Hepatocyte (in vitro differentiated cells): ENCODE measurements around the gene ING4. TPM values are rescaled to one million over a fixed set of nuclear protein-coding genes. Genes with fewer than 3 reads are reported as not detected.

Experiments used
- DNase-seq: peaks from one replicate; pipeline ENCODE4 v3.0.0-alpha.2; 2016; ENCODE audit warnings: low spot score
- H2AFZ ChIP-seq: fragments of 200-600 bp; sonication (generic); 2 replicates; pipeline ENCODE4 v1.6.0; 2016; ENCODE audit warnings: antibody characterized with exemption, mild to moderate bottlenecking
- H3K27ac ChIP-seq: fragments of 200-600 bp; sonication (generic); 2 replicates; pipeline ENCODE4 v1.5.1; 2016; ENCODE audit warnings: mild to moderate bottlenecking
- H3K27me3 ChIP-seq: fragments of 200-600 bp; sonication (generic); 2 replicates; pipeline ENCODE4 v1.6.1; 2016
- H3K36me3 ChIP-seq: fragments of 200-600 bp; sonication (generic); replicated peaks from 2 replicates; pipeline ENCODE4 v1.5.1; 2016; ENCODE audit warnings: low read depth; ENCODE audit not compliant: insufficient read depth
- H3K4me1 ChIP-seq: fragments of 200-600 bp; sonication (generic); 2 replicates; pipeline ENCODE4 v1.5.1; 2016; ENCODE audit warnings: mild to moderate bottlenecking, moderate library complexity; ENCODE audit not compliant: insufficient read depth
- H3K4me2 ChIP-seq: fragments of 200-600 bp; sonication (generic); 2 replicates; pipeline ENCODE4 v1.6.0; 2016
- H3K4me3 ChIP-seq: fragments of 200-600 bp; sonication (generic); 2 replicates; pipeline ENCODE4 v1.5.1; 2016; ENCODE audit warnings: mild to moderate bottlenecking
- H3K79me2 ChIP-seq: fragments of 200-600 bp; sonication (generic); 2 replicates; pipeline ENCODE4 v1.6.0; 2017; ENCODE audit warnings: mild to moderate bottlenecking
- H3K9me2 ChIP-seq: fragments of 200-600 bp; sonication (generic); replicated peaks from 2 replicates; pipeline ENCODE4 v1.6.0; 2017; ENCODE audit warnings: mild to moderate bottlenecking; ENCODE audit not compliant: insufficient read depth
- H3K9me3 ChIP-seq: fragments of 200-600 bp; sonication (generic); 2 replicates; pipeline ENCODE4 v1.5.1; 2016; ENCODE audit warnings: low read depth, mild to moderate bottlenecking
- H4K20me1 ChIP-seq: fragments of 200-600 bp; sonication (generic); 2 replicates; pipeline ENCODE4 v1.6.0; 2016; ENCODE audit warnings: mild to moderate bottlenecking; ENCODE audit not compliant: insufficient read depth, poor library complexity, severe bottlenecking
- EZH2 ChIP-seq: fragments of 200-600 bp; sonication (generic); IDR thresholded peaks from 2 replicates; pipeline ENCODE4 v1.6.1; 2016; ENCODE audit warnings: antibody characterized with exemption, mild to moderate bottlenecking, borderline replicate concordance
- EZH2phosphoT487 ChIP-seq: fragments of 200-600 bp; sonication (generic); IDR thresholded peaks from one replicate; pipeline ENCODE4 v1.6.1; 2018; ENCODE audit warnings: antibody characterized with exemption, mild to moderate bottlenecking, low read depth, moderate library complexity; ENCODE audit not compliant: unreplicated experiment, severe bottlenecking
- WGBS: methylation state at CpG from one replicate; pipeline ENCODE4 v1.1.6; 2016; ENCODE audit warnings: low lambda C conversion rate; ENCODE audit errors: missing lambda C conversion rate; 5-methylcytosine and 5-hydroxymethylcytosine counted together
- polyA plus RNA-seq: library from polyadenylated mRNA; unstranded; fragments of >200 nt; fragmentation: Nextera tagmentation; extraction: Ambion mirVana; gene quantifications from 2 replicates; pipeline ENCODE4 v1.2.1, GENCODE V29; 2016
- total RNA-seq: library from RNA; depleted of rRNA; stranded (reverse); fragments of >200 nt; gene quantifications from 2 replicates; pipeline ENCODE4 v1.2.3, GENCODE V29; 2014
- TF ChIP-seq, protein P1 (sequence below): fragments of 200-600 bp; sonication (generic); IDR thresholded peaks from 2 replicates; pipeline ENCODE4 v1.5.1; 2016; ENCODE audit warnings: antibody characterized with exemption, mild to moderate bottlenecking; ENCODE audit not compliant: poor library complexity

The ING4 gene
- total and polyA plus RNA-seq, 2 experiments from 2014 or later = 38.9 to 39.7 TPM

DNA sequence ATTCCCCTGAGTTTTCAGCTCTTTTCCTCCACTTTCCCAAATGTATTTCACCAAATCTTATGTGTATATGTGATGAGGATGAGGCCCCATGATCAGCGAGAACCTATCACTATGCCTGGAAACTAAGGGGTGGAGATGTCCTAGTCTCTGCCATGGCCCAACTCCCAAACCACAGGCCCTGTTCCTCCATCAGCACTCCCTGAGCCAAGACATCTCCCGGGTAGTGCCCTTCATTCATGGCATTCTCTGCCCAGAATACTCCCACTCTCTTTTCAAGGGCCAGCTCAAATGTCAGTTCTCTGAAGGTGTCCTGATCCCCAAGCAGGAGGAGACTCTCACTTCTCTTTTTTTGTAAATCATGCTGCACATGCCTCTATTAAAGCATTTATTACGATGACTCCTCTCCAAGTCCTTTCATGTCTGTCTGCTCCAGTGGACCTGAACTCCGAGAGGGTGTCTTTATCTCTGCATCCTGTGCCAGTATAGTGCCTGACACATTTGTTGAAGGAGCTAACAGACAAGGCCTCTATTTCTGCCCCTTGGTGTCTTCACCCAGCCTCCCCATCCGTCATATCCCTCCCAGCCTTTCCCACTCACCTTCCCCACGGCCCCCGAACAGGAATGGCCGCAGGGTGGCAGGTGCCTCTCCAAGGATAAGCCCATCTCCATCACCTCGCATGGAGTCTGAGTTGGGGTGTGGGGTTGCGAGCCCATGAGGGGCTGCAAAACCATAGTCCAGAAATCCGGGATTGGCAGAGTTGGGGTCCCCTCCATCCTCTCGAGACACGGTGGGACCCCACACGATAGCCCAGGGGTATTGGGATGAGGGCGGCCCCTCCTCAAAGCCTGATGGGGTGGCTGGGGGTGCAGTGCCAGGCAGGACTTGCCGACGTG lies 34.0 kb upstream of the ING4 start:
- H3K79me2 ChIP-seq = no peaks in the 10 kb centered on the region
- H3K4me2 ChIP-seq = no peak overlapping the region
- no peaks in the 10 kb centered on the region for H4K20me1 ChIP-seq
- H3K27me3 ChIP-seq = peaks cover 44% of the 10 kb centered on the region
- H3K27ac ChIP-seq = no peak overlapping the region
- H2AFZ ChIP-seq = no peak overlapping the region
- DNase-seq = no peak
- H3K36me3 ChIP-seq = no peaks in the 10 kb centered on the region
- WGBS = 91% methylated on average over 17 of the region's 17 CpGs
- no peaks in the 10 kb centered on the region for H3K9me2 ChIP-seq
- TF ChIP-seq EZH2phosphoT487 (no peak), EZH2 (no peak)
- TF ChIP-seq, protein P1, sequence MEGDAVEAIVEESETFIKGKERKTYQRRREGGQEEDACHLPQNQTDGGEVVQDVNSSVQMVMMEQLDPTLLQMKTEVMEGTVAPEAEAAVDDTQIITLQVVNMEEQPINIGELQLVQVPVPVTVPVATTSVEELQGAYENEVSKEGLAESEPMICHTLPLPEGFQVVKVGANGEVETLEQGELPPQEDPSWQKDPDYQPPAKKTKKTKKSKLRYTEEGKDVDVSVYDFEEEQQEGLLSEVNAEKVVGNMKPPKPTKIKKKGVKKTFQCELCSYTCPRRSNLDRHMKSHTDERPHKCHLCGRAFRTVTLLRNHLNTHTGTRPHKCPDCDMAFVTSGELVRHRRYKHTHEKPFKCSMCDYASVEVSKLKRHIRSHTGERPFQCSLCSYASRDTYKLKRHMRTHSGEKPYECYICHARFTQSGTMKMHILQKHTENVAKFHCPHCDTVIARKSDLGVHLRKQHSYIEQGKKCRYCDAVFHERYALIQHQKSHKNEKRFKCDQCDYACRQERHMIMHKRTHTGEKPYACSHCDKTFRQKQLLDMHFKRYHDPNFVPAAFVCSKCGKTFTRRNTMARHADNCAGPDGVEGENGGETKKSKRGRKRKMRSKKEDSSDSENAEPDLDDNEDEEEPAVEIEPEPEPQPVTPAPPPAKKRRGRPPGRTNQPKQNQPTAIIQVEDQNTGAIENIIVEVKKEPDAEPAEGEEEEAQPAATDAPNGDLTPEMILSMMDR = no peak
- peaks cover 10% of the 10 kb centered on the region for H3K4me1 ChIP-seq
- H3K9me3 ChIP-seq = no peaks in the 10 kb centered on the region
- H3K4me3 ChIP-seq = no peak overlapping the region

DNA sequence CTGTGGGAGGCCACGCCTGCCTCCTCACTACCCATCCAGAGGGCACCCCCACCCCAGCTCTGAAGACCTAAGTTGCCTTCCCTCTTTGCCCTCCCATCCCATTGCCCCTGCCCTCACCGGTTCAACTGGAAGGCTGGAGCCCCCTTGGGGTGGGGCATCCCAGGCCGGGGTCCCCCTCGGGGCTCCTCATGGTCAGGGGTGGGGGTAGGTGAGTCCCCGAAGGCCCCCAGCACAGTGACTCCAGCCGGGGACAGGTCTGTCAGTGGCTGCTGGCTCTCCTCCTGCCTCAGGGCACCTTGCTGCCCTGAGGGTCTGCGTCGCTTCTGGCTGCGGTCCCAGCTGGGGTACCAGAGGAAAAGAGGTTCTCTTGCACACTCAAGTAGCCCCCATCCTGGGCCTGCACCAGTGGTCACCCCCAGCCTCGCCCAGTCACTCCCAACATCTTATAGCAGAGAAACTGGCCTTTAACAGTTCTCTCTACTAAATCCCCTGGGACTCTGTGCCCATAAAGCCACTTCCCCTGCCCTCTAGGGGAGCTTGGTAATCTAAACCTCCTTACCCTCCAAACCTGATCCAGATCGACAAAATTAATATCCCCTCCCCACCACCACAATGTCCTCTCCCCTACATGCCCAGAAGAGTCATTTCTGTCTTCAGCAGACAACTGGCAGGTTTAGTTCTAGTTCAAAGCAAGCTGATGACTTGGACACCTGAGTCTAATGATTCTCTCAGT lies 32.6 kb upstream of the ING4 start:
- H3K27ac ChIP-seq = no peak overlapping the region
- H4K20me1 ChIP-seq = no peaks in the 10 kb centered on the region
- H3K79me2 ChIP-seq = peaks cover 7% of the 10 kb centered on the region
- DNase-seq = no peak
- 86% methylated on average over 11 of the region's 11 CpGs for WGBS
- H3K27me3 ChIP-seq = peaks cover 32% of the 10 kb centered on the region
- no peaks in the 10 kb centered on the region for H3K9me2 ChIP-seq
- no peaks in the 10 kb centered on the region for H3K36me3 ChIP-seq
- no peaks in the 10 kb centered on the region for H3K9me3 ChIP-seq
- no peak overlapping the region for H3K4me2 ChIP-seq
- H3K4me1 ChIP-seq = peaks cover 6% of the 10 kb centered on the region
- H2AFZ ChIP-seq = no peak overlapping the region
- TF ChIP-seq EZH2 (no peak), EZH2phosphoT487 (no peak)
- TF ChIP-seq, protein P1 = no peak
- no peak overlapping the region for H3K4me3 ChIP-seq

DNA sequence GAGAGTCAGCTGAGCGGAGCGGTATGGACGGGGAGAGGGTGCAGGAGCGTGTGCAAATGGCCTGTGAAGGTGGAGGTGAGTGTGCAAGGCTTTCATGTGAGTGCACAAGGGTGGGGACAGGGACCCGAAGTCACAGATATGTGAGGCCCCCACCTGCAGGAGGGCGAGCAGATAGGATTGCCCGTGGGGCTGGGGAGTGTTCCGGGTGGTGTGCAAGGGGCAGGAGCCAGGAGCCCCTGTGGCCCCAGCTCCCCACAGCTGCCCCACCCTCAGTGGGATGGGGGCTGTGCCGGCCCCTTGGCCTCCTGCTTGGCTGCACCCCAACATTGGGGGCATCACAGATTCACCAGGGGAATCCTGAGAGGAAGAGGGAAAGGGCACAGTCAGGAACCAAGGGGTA lies 31.8 kb upstream of the ING4 start:
- Histone ChIP-seq H3K4me2 (no peak overlapping the region), H3K9me2 (no peaks in the 10 kb centered on the region), H3K4me1 (peaks cover 5% of the 10 kb centered on the region), H3K9me3 (no peaks in the 10 kb centered on the region), H4K20me1 (no peaks in the 10 kb centered on the region), H3K79me2 (peaks cover 13% of the 10 kb centered on the region), H3K4me3 (no peak overlapping the region), H3K36me3 (no peaks in the 10 kb centered on the region), H3K27ac (no peak overlapping the region), H3K27me3 (peaks cover 24% of the 10 kb centered on the region), H2AFZ (no peak overlapping the region)
- no peak for TF ChIP-seq EZH2phosphoT487
- no peak for TF ChIP-seq EZH2
- 88% methylated on average over 9 of the region's 9 CpGs for WGBS
- DNase-seq = no peak
